C4-2B (cell line): ENCODE results near the gene ZNF790.

Source experiments
- CTCF ChIP-seq: fragments of 450-650 bp; conservative IDR thresholded peaks from 2 replicates; pipeline ENCODE4 v1.5.1; 2017; ENCODE audit warnings: mild to moderate bottlenecking
- ZFX ChIP-seq: fragments of 450-650 bp; IDR thresholded peaks from 2 replicates; pipeline ENCODE4 v1.6.1; 2017

- no peak for TF ChIP-seq CTCF
- no peak for TF ChIP-seq ZFX
Measured at GRCh38 chr19:36797786-36798108, 40.4 kb downstream of the ZNF790 start.
